NCI-H2227 treated with DMSO at 0.1 percent for 48 hours (cell line): Measurements from ENCODE around the gene DNAJC18.
"Not testable (repeated sequence)": the region's sequence is repeated elsewhere in the genome, so short reads cannot be mapped to it uniquely, and the experiment has no call there.

Source experiments
- DNase-seq: peaks from one replicate; lab custom pipeline; 2025; lab: John Stamatoyannopoulos, UW

The DNAJC18 gene

DNA sequence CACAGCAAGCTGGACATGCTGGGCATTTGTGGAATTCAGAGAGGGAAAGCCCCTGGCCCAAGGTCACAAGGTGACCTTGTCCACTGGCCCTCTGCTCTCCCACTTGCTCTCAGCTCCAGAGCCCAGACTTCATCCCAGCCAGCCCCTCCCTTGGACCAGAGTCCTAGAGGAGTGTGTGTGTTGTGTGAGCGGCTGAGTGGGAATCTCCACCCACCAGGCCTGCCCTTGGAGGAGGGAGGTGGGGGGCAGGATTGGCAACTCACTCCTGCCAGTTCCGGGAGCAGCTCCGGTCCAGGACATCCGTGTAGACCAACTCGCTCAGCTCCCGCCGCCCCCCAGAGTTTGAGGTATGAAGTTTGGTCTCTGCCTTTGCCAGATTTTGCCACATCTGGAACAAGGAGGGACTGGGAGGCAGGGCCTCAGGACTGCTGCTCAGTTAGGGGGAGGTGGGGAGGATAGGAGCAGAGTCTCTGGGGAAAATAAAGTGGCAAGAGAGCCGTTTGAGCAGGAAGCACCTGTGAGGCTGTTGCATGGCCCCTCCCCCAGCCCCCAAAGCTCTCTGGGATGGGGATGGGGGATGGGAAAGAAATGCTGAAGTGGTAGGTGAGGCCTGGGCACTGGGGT lies 51.0 kb downstream of the DNAJC18 start:
- DNase-seq = no peak

DNA sequence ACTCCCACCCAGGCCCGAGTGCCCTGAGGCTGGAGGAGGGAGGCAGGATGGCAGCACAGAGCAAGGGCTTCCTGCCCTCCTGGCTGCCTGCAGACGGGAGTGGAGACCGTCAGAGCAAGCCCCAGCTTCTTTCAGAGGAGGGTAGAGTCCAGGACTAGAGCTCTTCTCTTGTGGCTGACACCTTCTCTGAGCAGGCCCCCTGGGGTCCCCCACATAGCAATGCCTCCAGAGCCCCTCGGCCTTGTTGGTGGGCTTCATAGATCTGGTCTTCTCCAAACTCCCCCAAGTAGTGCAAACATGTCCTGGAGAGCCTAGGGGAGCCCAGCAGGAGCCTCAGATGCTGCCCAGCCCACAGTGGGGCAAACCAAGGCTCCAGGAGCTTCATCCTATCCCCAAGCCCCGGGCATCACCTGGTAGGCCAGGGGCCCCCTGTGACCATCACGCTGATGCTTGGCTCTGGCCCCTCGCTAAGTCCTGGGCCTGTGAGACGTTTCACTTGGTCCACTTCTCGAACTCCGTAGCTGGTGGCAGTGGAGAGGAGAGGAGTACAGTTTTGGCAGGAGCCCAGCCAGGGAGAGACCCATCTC lies 51.6 kb downstream of the DNAJC18 start:
- no peak for DNase-seq

DNA sequence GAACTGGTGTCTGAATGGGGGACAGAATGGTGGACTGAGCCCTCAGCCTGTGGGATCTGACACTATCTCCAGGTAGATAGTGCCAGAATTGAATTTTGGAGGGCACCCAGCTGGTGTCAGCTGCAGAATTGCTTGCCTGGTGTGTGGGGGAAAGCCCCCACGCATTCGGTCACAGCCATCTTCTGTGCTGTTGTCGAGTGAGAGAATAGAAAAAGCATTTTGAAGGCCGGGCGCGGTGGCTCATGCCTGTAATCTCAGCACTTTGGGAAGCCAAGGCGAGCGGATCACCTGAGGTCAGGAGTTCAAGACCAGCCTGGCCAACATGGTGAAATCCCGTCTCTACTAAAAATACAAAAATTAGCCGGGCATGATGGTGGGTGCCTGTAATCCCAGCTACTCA lies 52.4 kb downstream of the DNAJC18 start:
- DNase-seq = not testable (repeated sequence)

DNA sequence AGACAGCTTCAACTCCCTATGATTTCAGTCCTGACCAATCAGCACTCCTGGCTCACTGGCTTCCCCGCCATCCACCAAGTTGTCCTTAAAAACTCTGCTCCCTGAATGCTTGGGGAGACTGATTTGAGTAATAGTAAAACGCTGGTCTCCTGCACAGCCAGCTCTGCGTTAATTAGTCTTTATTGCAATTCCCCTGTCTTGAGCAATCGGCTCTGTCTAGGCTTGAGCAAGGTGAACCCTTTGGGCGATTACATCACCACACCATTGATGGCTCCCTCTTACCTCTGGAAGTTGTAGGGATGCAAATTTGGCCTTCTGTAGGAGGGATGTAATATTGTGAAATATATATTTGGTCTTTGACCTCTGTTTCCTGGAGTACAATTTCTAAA lies 53.3 kb downstream of the DNAJC18 start:
- no peak for DNase-seq

DNA sequence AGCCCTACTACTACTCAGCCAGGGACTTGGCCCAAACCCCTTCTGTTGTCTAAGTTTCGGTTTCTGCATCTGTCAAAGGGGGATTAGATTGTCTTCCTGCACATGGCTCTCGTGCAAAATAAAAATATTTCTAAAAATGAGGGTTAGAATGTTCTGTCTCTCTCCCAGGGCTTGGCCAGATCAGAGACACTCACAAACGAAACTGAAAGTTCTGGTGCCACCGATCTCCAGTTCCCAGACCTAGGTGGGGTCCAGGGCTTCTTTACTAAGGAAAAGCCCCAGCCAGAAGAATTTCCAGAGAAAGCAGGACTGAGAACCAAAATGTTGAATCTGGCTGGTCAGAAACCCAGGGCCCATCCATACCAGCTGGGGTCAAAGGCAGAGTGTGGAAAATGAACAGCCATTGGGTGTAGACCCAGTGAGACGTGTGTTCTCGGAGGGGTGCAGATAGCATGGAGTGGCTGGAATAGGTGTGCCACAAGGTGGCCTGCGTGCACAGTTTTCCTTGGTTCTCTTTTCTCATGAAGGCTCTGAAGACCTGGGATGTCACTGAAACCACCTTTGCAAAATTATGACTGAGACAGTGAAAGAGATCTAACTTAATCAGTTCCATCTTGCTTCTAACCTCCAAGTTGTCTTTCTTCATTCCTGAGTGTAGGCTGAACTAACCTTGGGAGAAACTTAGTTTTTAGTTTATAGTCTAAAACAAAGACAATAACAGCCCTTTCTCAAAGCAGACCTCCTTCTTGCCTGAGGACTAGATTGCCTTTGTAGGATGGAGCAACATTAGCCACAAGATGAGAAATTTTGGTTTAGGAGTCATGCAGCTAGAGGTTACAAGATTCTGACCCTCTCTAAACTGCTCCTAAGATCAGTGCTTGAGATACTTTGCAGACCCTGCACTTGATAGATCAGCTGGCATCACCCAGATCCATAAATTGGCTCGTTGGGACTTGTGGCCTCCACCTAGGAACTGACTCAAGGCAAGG lies 54.0 kb downstream of the DNAJC18 start:
- no peak for DNase-seq

DNA sequence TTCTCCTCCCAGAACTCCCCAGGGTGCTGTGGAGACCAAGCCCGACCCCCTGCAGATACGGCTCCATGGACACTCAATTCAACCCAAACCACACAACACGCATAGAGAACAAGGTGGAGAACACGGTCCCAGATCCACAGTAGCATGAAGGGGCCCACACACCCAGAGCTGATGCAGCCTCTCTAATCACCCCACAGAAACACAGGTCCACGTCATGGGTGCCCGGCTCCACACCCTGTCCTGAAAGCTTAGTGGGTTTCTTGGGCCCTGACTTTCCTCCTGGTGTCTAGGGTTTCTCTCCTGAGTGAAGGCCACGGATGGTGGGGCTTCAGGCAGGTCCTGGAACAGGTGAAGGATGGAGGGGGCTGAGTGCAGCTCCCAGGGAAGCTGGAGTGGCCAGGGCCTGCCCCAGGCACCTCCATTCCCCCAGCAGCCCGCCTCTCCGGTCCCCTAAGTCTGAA lies 54.7 kb downstream of the DNAJC18 start:
- no peak for DNase-seq

DNA sequence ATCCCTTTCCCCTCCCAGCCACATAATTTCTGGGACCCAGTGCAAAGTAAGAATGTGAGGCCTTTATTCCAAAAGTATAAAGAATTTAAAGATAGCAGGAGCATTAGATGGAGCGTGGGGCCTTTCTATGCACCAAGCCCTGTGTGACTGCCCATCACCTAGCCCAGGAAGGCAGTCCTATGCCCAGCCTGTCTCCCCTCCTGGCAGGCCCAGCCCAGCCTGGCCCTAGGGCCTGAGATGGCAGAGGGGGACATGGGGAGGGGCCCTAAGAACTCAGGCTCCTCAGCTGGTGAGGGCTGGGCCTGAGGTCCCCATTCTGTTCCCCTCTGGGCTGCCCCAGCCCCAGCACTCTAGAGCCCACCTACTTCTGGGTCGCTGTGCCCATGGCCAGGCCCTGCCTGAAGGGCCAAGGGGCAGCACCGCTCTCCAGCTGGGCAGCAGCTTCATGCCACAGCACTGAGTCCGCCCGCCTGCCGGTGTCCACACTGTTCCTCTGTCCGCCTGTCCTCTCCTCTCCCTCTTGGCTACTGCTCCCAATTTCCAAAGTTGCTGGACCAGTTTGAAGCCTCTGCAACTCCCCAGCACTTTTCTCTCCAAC lies 55.2 kb downstream of the DNAJC18 start:
- no peak for DNase-seq

DNA sequence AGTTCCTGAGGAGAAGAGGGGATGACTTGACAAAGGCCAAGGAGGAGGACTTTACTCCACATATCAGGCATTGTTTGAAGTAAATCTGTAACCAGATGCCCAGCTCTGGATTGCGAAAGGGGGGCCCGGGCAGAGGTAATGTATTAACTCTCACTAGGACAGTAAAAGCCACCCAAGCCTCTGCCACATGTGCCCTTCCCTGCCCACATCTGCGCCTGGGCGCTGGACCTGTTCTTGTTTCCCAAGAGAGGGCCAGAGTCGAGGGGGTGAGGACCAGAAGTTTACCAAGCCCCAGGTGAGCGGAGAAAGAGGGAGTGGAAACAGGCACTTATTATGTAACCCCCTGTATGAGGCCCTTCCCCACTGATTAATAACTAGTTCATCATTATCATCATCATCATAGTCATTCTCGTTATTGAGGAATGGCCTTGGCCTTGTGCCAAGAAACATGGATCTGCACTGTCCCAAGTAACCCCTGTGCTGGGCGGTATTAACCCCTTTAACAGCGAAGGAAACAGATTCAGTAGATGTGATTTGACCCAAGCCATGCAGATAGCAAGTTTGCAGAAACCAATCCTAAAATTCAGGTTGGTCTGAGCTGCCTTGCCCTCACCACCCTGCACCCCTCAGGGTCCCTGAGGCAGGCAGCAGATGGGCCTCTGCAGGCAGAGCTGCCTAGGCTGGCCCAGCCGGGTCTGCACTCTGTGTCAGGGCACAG lies 55.9 kb downstream of the DNAJC18 start, which contains the start of gene SLC23A1:
Gene SLC23A1 (minus strand): TSS at position 23 of the 718 bp plus-strand sequence. CDS start 44 bp downstream, outside the sequence.
- no peak for DNase-seq

DNA sequence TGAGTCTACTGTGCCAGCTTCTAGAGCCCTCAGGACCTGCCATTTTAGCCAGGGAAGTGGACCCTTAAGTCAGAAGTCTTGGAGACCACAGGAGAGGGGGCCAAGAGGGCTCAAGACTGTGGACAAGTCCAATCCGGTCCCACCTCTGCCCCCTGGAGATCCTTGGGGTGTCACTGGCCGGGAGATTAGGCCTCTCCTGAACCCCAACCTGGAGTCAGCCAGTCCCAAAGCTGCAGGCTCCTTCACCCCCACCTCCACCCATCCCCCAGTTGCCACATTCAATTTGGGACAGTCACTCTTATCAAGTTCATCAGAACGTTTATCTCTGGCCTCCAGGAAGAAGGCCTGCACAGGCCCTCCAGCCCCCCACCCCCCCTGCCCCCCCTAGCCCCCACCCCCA lies 56.5 kb downstream of the DNAJC18 start:
- no peak for DNase-seq

DNA sequence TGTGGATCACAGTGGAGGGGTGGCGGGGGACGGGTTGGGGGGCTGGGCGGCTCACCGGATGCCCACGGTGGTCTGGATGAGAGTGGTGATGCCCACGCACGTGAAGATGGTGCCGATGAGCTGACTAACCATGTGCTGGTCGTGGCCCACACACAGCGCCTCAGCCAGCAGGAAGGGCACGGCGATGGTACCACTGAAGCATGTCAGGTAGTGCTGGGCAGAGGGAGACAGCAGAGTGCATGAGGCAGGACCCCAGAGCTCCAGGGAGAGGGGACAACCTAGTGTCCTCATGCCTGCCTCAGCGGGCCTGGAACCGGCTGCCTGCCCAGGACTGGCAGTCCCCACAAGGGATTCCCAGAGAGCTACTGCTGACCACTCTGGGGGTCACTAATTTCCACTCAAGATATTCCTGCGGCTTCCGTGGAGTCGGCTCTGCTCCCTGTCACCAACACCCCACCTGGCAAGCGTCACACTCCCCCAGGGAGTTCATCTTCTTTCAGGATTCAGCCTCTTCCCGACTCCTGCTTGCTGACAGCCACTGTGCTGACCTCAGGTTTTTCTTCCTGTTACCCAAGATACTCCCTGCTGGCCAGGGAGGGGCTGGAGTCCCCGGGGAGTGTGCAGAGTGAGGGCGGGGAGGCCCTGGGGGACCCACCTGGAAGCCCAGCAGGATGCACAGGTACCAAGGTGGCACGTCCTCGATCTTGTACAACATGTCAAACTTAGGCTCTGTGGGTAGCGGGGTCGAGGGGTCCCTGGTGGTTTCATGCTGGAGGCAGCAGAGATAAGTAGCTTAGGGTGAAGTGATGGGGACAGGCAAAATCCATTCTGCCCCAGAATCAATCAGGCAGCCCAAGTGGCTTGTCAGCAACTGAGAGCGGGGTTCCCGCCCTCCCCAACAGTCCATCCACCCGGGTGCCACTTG lies 57.2 kb downstream of the DNAJC18 start:
- DNase-seq = no peak

DNA sequence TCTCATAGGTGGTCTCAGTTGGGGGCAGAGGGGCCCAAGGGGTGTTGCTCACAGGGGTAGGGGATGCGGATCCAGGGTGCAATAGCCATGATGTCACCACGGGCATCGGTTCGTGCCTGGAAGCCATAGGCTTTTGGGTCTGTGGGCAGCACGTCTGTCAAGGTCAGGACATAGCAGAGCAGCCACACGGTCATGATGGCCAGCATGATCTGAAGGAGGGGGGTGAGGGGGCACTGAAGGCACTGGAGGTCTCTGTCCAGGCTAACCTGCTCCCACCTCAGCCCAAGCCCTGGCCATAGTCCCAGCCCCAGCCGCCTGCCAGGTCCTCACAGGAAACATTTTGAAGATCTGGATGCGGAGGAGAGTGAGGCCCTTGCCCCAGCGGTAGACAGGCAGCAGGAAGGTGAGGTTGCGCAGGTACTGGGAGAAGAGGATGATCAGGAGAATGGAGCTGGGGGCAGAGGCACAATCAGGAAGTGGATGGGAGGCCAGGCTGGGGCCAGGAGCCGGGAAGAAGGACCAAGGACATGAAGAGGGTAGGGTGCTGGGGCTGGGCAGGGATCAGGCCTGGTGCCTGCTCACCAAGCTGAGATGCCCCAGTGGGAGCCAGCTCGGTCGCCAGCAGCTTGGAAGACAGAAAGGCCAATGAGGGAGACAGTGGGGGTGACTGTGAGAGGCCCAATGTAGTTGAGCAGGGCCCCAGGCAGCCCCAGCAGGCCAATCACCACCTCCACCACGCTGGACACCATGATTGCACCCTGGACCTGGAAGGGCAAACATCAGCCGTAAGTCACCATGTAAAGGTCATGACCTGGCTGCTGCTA lies 59.5 kb downstream of the DNAJC18 start:
- no peak for DNase-seq

DNA sequence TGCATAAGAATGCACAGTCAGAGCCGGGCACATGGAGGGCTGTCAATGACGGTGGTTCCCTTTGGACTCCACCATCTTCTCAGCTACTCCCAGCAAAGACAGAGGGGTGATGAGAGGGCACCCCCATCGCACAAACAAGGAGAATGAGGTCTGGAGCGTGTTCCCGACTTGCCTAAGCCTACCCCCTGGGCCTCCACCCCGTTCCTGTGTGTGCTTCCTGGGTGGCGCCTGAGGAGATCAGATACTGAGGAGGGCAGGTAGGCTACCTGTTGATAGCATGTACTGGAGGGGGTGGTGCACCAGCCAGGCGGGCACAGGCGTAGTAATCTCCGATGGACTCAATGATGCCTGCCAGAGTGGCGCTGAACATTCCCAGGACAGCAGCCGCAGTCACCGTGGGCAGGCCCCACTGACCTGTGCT lies 60.4 kb downstream of the DNAJC18 start:
- DNase-seq = no peak

DNA sequence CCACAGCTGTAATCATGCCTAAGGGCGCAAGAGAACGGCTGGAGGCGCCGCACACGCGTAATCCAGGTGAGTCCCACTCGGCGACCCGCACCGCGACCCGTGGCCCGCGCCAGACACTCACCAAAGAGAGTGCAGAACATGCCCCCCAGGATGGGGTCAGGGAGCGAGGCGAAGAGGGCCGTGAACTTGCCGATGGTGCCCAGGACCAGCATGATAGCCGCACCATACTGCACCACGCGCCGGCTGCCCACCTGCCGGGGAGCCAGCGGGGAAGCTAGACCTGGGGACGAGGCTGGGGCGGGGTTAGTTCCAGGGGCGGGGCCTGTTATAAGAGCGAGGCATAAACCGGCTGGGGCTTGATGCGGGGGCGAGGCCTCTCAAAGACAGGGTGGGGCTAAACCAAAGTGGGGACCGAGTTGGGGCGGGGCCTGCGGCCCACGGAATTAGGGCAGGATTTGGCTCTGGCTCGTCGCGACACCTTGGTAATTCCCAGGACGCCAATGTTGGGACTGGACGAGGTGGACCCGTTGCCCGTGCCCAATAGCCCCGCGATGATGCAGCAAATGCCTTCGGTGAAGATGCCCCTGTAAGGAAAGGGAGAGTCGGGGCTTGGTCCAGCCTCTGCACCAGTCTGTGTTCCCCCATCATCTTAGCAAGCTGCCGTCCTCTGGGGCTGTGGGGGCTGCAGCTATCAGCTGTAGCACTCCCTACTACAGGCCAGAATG lies 61.1 kb downstream of the DNAJC18 start:
- DNase-seq = no peak

DNA sequence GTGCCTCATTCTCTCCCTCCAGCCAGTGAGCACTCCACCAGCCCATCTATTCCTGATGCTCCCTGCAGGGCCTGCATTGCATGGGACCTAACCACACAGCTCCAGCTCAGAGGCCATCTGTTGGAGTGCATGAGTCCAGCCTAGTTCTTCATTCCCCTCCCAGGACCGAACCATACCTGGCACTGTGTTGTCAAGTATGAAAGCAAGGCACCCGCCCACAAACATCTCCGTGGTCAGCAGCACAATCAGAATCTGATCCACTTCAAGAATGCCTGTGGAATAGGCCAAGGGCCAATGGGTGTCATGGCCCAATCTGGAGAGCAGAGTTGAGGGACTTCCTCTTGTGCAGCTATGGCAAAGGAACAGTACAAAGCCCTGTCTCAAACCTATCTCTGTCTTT lies 62.1 kb downstream of the DNAJC18 start:
- no peak for DNase-seq

DNA sequence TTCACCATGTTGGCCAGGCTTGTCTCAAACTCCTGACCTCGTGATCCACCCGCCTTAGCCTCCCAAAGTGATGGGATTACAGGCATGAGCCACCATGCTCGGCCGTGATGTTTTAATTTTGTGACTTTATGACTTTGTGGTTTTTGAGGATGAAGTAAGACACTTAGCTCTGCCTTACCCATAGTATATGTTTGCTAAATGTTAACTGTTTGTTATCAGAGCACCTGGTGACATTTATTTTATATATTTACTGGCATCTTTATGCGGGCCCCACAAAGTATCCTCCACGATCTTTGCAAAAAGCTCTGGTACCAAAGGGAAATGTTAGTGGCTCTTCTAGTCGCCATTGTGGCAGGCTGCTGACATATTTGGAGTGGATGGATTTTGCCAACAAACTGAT lies 63.0 kb downstream of the DNAJC18 start:
- no peak for DNase-seq

DNA sequence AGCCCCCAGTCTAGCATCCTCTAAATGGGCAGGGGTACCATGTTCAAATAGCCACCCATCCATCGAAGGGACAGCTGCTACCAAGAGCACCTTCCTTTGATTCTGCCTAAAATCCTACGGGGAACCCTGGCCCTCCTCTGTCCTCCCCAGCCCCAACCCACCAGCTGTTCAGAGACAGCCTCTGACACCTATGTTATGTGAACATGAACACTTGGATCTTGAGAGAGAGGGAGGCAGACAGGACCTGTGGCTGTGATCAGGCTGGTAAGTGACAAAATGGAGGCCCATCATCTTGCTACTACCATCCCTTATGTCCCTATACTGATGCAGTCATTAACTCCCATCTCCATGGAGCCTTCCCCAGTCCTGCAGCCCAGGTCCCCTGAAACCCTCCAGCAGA lies 64.4 kb downstream of the DNAJC18 start:
- no peak for DNase-seq

DNA sequence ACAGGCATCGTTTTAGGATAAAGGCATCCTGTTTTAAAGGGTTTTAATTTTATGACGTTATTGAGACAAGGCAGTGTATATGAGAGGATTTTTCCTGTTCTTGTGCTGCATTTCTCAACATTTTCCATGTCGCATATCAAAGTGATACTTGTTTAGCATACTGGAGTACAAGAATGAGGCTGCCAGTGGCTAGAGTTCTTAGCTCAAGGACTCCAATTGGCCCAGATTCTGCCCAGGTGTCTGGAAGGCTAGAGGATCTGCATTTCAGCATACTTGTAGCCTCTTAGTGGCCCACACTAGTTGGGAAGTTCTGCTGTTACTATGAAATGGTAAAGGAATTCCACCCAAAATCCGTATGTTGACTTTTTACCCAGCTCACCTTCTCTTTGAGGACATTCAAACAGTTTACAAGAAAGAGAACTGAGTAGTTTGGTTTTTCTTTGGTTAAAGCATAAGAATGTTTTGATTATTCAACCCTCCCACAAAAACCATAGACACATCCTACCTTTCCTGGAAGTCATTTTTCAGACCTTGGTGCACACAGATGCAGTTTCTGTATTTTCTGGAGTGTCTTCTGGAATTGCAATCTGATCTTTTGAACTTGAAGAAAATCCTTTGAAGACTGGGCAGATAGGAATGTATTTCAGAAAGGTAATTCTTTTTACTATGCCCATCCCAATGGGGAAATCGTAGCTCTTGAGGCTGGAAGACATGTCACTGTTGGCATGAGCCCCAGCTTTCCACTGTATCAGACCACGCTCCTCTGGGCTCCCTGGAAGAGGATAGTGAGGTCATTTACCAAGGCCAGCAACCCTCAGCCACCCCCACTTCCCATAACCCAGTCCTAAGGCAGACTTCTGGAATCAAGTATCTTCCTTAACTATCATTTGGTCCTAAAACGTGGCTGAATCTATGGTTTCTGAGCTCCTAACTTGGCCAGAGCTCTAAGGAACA lies 67.6 kb downstream of the DNAJC18 start:
- no peak for DNase-seq

DNA sequence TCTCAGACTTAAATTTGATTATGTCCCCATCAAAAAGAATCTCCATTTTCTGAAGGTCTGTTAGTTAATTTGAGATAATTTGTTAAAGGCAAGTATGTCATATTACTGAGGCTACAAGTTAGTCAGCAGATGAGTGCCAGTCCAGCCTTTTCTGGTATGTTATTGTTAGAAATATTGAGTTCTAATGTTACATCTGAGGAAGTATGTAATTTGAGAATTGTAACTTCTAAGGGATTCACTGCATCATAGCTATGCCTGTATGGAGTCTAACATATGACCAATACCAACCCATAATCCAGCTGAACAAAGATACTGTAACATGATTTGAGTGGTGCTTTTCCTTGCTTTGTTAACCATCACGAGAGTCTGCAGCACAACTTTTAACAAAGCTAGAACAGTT lies 70.1 kb downstream of the DNAJC18 start:
- no peak for DNase-seq
